Ishikawa (cell line): ENCODE data around the gene SMIM17.

Experiments
- CEBPB ChIP-seq: IDR thresholded peaks from 2 replicates; pipeline ENCODE4 v1.6.1; 2012
- CREB1 ChIP-seq: IDR thresholded peaks from 2 replicates; pipeline ENCODE4 v1.6.1; 2012; ENCODE audit warnings: low read depth
- EGR1 ChIP-seq: IDR thresholded peaks from 2 replicates; pipeline ENCODE4 v1.6.1; 2012
- EP300 ChIP-seq: IDR thresholded peaks from 2 replicates; pipeline ENCODE4 v1.6.1; 2012; ENCODE audit warnings: borderline replicate concordance
- FOXM1 ChIP-seq: IDR thresholded peaks from 2 replicates; pipeline ENCODE4 v1.6.1; 2012; ENCODE audit warnings: low read depth, borderline replicate concordance
- MAX ChIP-seq: IDR thresholded peaks from 2 replicates; pipeline ENCODE4 v1.6.1; 2012
- NFIC ChIP-seq: IDR thresholded peaks from 2 replicates; pipeline ENCODE4 v1.6.1; 2012
- RAD21 ChIP-seq: IDR thresholded peaks from 2 replicates; pipeline ENCODE4 v1.6.1; 2012; ENCODE audit warnings: low read depth
- TAF1 ChIP-seq: IDR thresholded peaks from 2 replicates; pipeline ENCODE4 v1.6.1; 2012; ENCODE audit warnings: low read depth, mild to moderate bottlenecking
- TCF12 ChIP-seq: IDR thresholded peaks from 2 replicates; pipeline ENCODE4 v1.6.1; 2012; ENCODE audit warnings: low read depth
- TEAD4 ChIP-seq: IDR thresholded peaks from 2 replicates; pipeline ENCODE4 v1.6.1; 2012
- USF1 ChIP-seq: IDR thresholded peaks from 2 replicates; pipeline ENCODE4 v1.6.1; 2012
- YY1 ChIP-seq: IDR thresholded peaks from 2 replicates; pipeline ENCODE4 v1.6.1; 2012; ENCODE audit warnings: low read depth
- ZBTB7A ChIP-seq: IDR thresholded peaks from 2 replicates; pipeline ENCODE4 v1.6.1; 2012; ENCODE audit warnings: low read depth
- TF ChIP-seq, protein P1 (sequence below): IDR thresholded peaks from 2 replicates; pipeline ENCODE4 v1.6.1; 2012; ENCODE audit warnings: low read depth, mild to moderate bottlenecking

The SMIM17 gene

GRCh38 chr19:56596676-56597075 is 46.3 kb upstream of the SMIM17 start:
- TF ChIP-seq YY1 (no peak), EGR1 (no peak), CEBPB (no peak)

DNA sequence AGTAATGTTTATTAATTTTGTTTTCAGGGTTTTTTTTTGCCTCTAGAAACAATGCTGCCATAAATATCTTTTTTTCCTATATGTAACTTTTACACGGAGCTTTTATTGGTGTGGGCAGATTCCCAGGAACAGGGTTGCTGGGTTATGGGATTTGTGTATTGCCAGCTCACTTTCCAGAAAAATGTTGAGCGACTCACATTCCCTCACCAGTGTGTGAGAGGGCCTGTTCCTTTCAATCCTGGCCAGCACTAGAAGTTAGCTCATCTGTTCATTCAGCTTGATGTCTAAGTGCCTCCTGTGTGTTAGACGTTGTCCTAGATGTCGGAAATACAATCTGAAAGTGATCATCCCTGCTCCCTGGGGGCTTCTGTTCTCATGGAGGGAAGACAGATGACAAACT is 45.3 kb upstream of the SMIM17 start:
- TF ChIP-seq TEAD4 = no peak
- TF ChIP-seq EGR1 = no peak
- TF ChIP-seq RAD21 = no peak
- TF ChIP-seq, protein P1, sequence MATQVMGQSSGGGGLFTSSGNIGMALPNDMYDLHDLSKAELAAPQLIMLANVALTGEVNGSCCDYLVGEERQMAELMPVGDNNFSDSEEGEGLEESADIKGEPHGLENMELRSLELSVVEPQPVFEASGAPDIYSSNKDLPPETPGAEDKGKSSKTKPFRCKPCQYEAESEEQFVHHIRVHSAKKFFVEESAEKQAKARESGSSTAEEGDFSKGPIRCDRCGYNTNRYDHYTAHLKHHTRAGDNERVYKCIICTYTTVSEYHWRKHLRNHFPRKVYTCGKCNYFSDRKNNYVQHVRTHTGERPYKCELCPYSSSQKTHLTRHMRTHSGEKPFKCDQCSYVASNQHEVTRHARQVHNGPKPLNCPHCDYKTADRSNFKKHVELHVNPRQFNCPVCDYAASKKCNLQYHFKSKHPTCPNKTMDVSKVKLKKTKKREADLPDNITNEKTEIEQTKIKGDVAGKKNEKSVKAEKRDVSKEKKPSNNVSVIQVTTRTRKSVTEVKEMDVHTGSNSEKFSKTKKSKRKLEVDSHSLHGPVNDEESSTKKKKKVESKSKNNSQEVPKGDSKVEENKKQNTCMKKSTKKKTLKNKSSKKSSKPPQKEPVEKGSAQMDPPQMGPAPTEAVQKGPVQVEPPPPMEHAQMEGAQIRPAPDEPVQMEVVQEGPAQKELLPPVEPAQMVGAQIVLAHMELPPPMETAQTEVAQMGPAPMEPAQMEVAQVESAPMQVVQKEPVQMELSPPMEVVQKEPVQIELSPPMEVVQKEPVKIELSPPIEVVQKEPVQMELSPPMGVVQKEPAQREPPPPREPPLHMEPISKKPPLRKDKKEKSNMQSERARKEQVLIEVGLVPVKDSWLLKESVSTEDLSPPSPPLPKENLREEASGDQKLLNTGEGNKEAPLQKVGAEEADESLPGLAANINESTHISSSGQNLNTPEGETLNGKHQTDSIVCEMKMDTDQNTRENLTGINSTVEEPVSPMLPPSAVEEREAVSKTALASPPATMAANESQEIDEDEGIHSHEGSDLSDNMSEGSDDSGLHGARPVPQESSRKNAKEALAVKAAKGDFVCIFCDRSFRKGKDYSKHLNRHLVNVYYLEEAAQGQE = no peak
- no peak for TF ChIP-seq YY1
- TF ChIP-seq CEBPB = no peak
- no peak for TF ChIP-seq CREB1
- no peak for TF ChIP-seq USF1
- no peak for TF ChIP-seq MAX

- TF ChIP-seq EGR1 (no peak), FOXM1 (no peak), RAD21 (no peak), TEAD4 (no peak), MAX (no peak), TCF12 (no peak), USF1 (no peak), ZBTB7A (no peak), CEBPB (no peak), CREB1 (no peak), NFIC (no peak)
Measured at GRCh38 chr19:56601375-56601774, 41.6 kb upstream of the SMIM17 start.

GRCh38 chr19:56603829-56604228 is 39.1 kb upstream of the SMIM17 start:
- TF ChIP-seq FOXM1 (no peak), ZBTB7A (no peak), TCF12 (no peak), YY1 (no peak)

DNA sequence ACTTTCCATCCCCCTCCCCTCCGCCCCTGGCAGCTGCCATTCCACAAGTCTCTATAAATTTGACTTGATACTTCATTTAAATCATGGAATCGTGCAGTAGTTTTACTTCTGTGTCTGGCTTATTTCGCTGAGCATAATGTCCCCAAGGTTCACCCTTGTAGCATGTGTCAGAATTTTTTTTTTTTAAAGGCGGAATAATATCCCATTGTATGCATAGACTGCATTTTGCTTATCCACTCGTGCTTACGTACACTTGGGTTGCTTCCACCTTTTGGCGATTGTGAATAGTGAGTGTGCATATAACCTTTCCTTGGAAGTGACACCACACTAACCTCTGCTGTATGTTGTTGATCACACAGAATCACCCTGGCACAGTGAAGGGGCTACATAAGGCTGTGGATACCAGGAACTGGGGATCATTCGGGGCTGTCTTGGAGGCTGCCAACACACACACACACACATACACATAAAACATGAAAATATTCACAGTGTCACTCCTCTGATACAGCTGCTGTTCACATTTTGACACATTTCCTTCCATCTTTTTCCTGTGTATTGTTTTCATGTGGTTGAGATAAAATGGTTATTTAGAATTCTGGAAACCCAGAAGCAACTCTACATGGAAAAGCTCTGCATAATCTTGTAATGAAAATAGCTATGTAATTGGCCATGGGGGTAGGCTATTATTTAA is 34.5 kb upstream of the SMIM17 start:
- no peak for TF ChIP-seq MAX
- no peak for TF ChIP-seq ZBTB7A
- no peak for TF ChIP-seq TCF12
- TF ChIP-seq TAF1 = no peak
- no peak for TF ChIP-seq RAD21
- no peak for TF ChIP-seq EGR1
- TF ChIP-seq EP300 = no peak
- no peak for TF ChIP-seq YY1

DNA sequence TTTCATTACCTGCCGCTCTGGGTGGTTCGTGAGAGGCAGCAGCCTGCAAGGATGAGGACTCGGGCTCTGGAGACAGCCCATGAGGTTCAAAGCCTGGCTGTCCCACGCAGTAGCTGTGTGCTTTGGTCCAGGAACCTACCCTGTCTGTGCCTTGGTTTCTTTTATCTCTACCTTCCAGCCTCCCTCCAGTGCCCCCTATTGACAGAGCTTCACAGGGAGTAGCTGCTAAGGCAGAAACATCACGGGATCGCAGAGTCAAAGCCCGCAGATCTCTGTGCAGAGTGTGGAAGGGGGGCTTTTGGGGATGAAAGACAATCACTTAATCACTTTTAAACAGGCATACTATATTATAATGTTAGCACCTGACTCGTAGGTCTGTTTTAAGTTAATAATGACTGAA is 31.7 kb upstream of the SMIM17 start:
- TF ChIP-seq USF1 (no peak), TEAD4 (no peak)

DNA sequence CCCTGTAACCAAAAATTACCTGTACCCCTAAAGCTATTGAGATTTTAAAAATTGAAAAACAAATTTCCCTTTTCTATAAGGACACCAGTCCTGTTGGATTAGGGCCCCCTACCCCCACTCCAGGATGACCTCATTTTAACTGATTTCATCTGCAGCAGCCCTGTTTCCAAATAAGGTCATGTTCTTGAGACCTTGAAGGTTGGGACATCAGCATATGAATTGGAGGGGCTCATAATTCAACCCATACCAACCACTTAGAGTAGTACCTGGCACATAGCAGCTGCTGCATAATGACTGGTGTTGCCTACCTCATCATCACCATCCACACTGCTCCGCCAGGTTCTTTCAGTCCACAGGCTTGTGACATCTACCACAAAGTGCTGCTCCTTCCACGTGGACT is 30.2 kb upstream of the SMIM17 start:
- TF ChIP-seq, protein P1 = no peak
- no peak for TF ChIP-seq CREB1
- TF ChIP-seq TAF1 = no peak
- no peak for TF ChIP-seq YY1
- TF ChIP-seq FOXM1 = no peak
- no peak for TF ChIP-seq CEBPB
- TF ChIP-seq TCF12 = no peak
- no peak for TF ChIP-seq MAX
- TF ChIP-seq RAD21 = no peak
- TF ChIP-seq EP300 = no peak
